OCI-M2 (cell line): Measurements from ENCODE around the gene PDILT.
"Not testable (repeated sequence)": the region's sequence is repeated elsewhere in the genome, so short reads cannot be mapped to it uniquely, and the experiment has no call there.

Experiments
- DNase-seq: peaks from one replicate; lab custom pipeline; 2025; ENCODE audit not compliant: unreplicated experiment; lab: John Stamatoyannopoulos, UW

Gene PDILT

DNA sequence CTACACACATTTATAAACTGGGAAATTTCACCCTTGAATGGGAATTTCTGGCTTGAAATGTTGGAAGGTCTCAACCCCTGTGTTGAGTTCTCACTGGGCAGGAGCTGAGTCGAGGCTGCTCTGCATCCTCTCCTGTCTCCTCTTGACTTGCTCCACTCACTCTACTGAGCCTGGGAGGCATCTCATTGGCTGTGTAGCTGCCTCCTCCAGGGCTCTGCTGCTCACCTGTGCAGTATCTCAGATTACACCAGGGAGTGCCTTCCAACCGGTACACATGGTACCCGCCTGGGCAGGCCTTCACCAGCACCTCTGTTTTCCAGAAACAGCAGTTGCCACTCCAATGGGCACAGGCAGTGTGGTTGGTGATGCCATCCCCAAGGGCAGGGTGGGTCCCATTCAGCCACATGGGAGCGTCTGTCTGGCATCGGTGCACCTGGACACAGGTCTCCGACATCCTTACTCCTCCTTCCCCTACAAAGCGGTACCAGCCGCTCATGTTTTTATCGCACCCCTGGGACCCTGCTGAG lies 80.9 kb downstream of the PDILT start:
- no peak for DNase-seq

DNA sequence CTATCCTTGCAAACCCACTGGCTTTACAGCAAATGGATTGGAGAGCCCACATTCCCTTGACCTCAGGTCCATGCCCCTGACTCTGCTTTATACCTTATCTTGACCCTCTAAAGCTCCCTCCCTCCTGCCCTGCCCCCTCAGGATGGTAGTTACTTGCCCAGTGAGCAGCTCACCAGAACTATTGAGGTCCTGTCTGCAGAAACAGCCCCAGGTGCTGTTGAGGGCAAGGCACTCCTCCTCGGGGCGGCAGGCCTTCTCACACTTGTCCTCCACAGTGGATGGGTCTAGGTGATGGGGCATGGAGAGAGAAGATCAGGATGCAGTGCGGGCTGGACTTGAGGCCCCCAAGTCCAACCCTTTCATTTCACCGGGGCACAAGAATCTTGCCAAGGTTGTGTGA lies 81.8 kb downstream of the PDILT start:
- no peak for DNase-seq

DNA sequence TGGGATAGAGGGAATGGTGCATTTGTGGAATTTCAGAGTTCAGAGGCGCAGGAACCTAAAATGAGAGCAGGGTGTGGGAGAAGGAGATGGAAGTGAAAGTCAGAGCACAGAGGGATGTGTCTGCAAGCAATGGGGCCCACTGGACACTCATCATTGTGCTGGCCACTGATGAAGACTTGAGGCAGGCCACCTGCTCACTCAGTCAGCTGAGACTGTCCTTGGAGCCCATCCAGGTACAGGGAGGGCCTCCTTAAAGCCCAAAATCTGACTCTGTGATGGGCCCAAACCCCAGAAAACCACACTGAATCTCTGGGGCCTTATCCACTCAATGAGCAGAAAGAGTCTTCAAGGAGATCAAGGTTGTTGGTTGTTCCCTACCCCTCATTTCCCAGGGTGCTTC lies 82.9 kb downstream of the PDILT start:
- DNase-seq: no peak

DNA sequence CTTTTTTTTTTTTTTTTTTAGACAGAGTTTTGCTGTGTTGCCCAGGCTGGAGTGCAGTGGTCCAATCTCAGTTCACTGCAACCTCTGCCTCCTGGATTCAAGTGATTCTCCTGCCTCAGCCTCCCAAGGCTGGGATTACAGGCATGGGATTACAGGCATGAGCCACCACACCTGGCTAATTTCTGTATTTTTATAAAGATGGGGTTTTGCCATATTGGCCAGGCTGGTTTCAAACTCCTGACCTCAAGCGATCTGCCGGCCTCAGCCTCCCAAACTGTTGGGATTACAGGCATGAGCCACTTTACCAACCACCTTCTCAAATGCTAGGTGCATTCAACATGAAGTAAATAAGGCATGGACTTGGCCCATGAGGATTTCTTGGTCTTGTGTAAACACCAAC lies 83.5 kb downstream of the PDILT start:
- DNase-seq: not testable (repeated sequence)

DNA sequence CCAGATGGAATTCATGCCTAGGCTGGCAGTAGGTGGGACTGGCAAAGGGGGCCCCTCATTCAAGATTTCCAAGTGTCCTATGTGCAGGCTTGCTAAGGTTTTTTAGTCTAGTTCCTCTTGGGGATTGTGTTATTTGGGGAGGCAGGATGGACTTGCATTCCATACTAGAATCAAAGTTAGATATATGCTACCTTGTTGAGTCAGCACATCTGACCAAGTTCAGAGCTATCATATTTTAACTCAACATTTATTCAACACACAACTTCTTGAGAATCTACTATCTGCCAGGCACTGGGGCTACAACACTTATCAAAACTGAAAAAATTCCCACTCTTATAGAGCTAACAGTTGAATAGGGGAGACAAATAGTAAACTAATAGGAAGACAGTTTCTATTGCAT lies 83.9 kb downstream of the PDILT start:
- no peak for DNase-seq

DNA sequence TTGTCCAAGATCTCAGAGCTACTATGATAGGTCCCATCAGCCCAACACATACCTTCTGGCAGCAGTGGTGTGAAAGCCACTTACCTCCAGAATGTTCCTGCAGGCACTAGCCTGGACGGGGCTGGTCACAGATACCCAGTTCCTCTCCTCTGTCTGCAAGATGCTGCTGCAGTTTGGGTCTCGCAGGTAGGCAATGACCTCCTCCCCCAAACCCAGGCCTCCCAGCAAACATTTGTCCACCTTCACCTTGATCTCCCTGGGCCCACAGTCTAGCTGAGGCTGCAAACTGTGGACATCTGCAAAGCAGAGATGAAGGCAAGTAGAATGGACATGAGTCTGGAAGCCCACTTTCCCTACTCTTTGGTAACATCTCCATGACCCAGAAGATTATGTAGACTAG lies 84.4 kb downstream of the PDILT start:
- no peak for DNase-seq

DNA sequence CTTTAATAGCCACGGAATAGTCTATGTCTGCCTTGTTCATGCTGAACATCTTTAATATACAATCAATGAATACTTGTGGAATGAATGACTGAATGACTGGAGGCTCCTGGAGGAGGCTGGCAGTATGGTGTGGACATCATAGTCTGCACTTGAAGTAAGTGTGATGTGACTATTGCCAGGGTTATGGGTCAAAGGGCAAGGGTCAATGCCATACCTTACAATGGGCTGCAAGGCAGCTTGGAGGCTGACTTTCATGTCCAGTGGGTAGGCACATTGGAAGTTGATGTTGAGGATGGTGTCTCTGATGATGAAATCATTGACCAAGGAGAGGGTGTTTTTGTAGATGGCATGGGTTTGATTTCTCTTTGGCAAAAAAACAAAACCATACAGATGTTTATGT lies 85.1 kb downstream of the PDILT start:
- no peak for DNase-seq

DNA sequence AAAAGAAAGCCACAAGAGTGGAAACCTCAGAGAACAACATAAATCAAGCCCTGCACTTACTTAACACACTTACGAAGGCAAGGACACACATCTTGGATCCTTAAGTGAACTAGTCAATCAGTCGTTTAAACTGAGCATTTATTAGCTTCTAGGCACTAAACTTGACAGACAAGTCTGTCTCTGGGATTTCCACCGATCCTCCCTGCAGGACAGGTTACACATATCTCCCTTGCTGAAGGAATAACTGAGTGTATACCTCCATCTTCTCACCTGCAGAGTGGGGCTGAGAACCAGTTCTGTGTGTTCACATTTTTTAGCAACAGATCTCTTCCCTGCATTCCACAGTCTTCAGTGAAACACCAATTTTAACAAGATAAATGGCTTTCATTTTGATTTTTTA lies 86.1 kb downstream of the PDILT start:
- no peak for DNase-seq

DNA sequence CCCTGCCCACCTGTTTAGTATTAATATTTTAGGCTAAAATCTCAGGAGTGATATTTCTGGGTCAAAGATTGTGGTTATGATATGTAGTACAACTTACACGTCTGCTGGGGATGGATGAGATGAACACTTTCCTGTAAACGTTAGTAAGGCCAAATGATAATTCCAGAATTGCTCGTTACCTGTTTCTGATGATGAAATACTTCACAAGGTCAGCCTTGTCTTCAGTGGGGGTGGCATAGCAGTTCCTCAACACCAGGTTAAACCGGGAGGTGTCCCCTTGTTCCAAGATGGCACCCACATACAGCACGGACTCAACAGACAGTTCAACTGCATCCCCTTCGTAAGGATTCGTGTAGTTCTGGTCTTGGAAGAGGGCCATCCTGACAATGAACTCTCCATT lies 86.5 kb downstream of the PDILT start:
- no peak for DNase-seq

DNA sequence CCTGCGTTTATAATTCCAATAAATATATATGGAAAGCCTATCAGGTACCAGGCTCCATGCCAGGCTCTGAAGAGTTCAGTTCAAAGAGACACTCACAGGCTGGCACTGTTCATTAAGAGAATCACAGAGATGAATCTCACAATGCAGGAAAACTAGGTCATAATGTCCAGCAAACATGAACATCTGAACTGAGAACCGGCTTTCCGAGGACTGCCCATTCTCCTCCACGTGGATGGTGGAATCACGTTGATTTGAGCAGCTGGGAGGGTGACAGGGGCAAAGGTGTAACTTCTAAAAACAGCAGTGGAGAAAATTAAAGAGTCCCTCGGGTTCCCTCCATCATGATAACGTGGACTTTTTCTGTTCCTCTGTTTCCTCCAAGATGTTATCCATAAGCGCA lies 87.4 kb downstream of the PDILT start:
- no peak for DNase-seq

DNA sequence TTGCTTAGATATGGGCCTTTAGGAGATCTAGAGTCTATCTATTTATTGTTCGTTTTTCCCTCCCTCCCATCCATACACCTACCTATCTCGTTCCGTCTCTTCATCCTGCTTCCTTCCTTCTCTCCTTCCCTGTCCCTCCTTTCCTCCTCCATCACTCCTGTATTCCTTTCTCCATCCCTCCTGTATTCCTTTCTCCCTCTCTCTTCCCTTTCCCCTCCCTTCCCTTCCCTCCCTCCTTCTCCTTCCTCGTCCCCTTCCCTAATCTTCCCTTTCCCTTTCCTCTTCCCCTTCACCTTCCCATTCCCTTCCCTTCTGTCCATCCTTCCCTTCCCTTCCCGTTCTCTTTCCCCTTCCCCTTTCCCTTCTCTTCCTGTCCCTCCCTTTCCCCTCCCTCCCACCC lies 87.8 kb downstream of the PDILT start:
- no peak for DNase-seq

DNA sequence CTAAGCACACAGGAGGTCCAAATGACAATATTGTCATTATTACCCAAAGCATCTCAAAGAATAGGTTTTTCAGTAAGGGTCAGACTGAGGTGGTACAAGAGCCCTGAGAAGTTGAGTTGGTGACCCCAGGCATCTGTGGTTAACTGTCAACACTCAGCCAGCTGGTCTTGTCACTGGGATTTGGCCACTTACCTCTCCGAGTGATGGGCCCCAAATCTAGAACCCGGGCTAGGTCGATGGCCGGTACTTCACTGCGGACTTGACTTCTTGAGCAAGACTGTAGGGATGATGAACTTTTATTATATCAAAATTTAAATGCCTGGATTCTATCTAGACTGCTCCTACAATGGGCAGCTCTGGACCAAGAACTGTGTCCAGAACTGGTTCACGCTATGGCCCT lies 88.8 kb downstream of the PDILT start:
- no peak for DNase-seq

DNA sequence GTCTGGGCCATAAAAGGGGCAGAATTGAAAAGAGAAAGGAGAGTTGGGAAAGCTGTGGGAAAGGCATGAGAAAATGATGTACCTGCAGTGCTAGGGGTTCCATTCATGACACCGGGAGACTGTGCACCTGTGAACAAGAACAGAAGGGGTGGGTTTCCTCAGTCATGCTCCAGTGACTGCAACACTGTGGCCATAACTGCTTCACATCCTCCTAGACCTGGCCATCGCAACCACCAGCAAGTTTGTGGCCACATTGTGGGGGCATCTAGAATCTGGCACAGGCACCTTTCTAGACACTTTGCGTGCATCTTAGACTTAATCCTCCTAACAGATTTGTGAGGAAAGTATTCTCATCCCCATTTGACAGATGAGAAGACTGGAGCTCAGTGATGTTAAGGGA lies 90.0 kb downstream of the PDILT start:
- DNase-seq: no peak

DNA sequence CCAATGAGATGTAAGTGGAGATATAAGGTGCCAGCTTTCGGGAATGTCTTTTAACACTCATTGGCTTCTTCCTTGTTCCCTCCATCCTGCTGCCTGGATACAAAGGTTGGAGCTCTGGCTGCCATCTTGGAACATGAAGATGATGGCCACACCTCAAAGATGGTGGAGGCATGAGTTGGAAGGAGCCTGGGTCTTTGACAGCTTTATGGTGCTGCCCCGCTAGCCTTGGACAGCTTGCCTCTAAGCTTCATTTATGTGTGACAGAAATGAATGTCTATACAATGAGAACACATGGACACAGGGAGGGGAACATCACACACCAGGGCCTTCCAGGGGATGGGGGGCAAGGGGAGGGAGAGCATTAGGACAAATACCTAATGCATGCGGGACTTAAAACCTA lies 90.8 kb downstream of the PDILT start:
- DNase-seq: no peak

DNA sequence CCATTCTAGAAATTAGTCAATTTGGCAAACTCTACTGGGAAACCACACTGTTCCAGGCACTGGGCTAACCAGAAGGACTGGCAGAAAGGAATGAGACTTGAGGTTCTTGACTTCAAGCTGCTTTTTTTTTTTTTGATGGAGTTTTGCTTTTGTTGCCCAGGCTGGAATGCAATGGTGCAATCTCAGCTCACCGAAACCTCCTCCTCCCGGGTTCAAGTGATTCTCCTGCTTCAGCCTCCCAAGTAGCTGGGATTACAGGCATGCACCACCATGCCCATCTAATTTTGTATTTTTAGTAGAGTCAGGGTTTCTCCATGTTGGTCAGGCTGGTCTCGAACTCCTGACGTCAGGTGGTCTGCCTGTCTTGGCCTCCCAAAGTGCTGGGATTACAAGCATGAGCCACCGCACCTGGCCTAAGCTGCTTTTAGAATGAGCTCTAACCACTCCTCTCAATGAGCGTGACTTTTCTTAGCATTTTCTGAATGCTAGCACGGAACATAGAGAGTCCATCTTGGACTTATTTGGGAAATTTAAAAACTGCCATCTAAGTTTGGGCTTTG lies 91.9 kb downstream of the PDILT start:
- not testable (repeated sequence) for DNase-seq

DNA sequence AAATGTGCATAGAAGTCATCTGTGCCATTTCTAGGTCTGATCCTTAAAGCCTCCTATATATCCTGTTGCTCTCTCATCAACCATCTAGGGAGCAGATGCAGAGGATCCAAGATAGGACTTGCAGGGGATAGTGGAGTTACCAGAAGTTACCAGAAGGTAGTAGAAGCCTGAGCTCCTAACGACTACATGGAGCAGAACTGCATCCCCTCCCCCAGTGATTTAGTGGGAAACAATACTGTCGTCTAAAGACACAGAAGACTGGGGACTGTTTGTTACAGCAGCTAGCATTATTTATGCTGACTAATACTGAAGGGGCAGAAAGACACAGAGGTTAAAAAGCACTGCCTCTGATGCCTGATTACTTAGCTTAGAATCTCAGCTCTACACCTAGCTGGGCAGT lies 93.0 kb downstream of the PDILT start:
- no peak for DNase-seq

DNA sequence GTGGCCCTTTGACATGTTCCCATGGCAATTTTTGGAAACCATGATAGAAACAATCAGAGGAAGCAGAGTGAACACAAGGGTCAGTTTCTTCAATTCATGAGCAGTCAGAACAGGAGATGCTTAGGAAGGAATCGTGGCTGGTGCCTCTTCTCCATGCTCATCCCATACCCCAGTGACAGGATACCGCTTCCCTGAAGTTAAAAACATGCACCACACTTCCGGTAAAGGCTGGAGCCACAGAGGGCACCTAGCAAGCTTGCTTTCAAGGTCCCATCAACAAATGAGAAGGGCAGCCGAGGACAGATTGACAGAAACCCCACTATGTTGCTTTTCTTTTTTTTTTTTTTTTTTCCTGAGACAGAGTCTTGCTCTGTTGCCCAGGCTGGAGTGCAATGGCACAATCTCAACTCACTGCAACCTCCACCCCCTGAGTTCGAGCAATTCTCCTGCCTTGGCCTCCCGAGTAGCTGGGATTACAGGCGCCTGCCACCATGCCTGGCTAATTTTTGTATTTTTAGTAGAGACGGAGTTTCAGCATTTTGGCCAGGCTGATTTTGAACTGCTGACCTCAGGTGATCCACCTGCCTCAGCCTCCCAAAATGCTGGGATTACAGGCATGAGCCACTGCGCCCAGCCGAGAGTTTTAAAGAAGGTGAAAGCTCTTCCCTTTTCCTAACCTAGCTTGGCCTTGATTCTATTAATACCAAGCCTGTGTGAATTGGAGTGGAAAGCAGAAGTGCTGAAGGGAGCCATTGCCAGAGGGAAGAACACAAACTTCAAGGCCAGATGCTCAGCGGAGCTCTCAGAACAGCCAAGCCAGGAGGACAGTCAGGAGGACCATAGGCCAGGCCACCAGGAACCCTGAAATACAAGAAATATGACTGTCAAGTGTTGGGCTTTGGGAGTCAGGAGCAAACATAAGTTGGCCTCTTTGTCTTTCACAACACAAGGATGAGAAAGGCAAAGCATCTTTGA lies 93.8 kb downstream of the PDILT start:
- no peak for DNase-seq

DNA sequence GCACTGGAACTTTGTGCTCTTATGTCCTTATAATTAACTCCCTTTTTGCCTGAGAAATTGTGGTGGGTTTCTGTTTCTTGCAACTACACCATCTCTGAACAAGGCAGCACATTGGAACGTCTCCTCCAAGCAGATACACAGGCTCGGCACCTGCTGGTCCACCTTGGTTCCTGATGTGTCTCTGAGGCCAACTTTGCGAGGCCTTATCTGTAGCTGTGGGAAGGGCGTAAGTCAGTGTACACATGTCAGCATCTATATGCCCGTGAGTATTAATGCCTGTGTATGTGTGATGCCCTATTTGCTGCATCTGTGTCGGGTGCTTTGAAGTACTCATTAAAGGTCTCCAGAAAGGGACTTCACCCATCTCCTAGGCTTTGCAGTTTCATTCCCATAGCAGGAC lies 94.8 kb downstream of the PDILT start:
- DNase-seq: no peak
